GM13976 (cell line): ENCODE measurements around the gene NLE1.

Experiments
- DNase-seq: peaks from one replicate; pipeline ENCODE4 v3.0.0; 2012; ENCODE audit warnings: low spot score
- CTCF ChIP-seq: IDR thresholded peaks from 2 replicates; pipeline ENCODE4 v1.5.1; 2012; ENCODE audit warnings: borderline replicate concordance, mild to moderate bottlenecking; ENCODE audit not compliant: insufficient read depth; ENCODE audit errors: extremely low read depth, missing control alignments, control extremely low read depth
- in situ Hi-C: fragments of 300-500 bp; cut with MboI; formaldehyde crosslinking; loops from one replicate; pipeline ENCODE4 v1.12.0; 2022; ENCODE audit warnings: low sequenced_read_pairs, mixed read lengths, inconsistent platforms; ENCODE audit not compliant: unreplicated experiment

Gene NLE1

DNA sequence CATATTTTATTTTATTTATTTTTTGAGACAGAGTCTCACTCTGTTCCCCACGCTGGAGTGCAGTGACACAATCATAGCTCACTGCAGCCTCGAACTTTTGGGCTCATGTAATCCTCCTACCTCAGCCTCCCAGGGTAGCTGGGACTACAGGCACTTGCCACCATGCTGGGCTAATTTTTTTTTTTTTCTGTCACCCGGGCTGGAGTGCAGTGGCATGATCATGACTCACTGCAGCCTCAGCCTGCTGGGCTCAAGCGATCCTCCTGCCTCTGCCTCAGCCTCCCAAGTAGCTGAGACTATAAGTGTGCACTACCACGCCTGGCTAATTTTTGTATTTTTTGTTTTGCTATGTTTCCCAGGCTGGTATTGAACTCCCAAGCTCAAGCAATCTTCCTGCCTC, 22.6 kb upstream of the NLE1 start:
- no peak for DNase-seq
- in situ Hi-C loops, result loop anchor here (25.0 kb wide), 1 partner anchor 573 kb away; the partner anchor contains the start of gene RASL10B
- no peak for TF ChIP-seq CTCF

- no peak for TF ChIP-seq CTCF
- DNase-seq, result no peak
- in situ Hi-C loops, result loop anchor here (25.0 kb wide), 1 partner anchor 573 kb away; the partner anchor contains the start of gene RASL10B
These were observed 21.8 kb upstream of the NLE1 start for GRCh38 chr17:35163886-35164285.

GRCh38 chr17:35162755-35163154, 20.7 kb upstream of the NLE1 start:
- in situ Hi-C loops, result loop anchor here (25.0 kb wide), 1 partner anchor 575 kb away; the partner anchor contains the start of gene RASL10B
- no peak for DNase-seq
- TF ChIP-seq CTCF, result no peak

GRCh38 chr17:35161281-35161761, 19.2 kb upstream of the NLE1 start:
- in situ Hi-C loops, result loop anchor here (25.0 kb wide), 1 partner anchor 576 kb away; the partner anchor contains the start of gene RASL10B
- DNase-seq, result no peak

DNA sequence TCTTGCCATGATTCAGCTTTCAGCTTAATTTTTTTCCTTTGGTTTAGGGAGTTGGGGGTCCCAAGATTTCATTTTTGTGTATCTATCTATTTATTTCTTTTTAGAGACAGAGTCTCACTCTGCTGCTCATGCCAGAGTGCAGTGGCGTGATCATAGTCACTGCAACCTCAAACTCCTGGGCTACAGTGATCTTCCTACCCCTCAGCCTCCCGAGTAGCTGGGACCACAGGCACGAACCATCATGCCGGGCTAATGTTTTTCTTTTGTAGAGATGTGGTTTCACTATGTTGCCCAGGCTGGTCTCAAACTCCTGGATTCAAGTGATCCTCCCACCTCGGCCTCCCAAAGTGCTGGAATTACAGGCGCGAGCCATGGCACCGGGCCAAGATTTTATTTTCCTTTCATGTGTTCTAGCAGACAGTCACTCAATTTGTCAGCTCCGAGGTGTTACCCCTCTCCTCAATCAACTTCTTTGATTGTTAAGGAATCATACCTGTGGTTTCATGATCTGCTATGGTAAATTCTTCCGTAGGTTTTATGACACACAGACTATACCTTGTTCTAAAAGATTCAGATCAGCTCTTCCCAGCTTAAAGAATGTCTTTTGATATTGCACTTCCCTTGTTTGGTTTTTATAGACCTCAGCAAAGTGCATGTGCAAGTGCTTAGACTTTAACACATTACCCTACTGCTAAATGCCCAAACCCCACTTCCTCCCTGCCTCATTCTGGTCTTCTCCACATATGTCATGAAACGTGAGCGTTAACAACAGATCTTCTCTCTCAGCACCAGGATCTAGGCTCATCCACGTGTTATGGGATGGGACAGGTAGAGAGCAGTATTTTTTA, 18.5 kb upstream of the NLE1 start:
- DNase-seq, result no peak
- in situ Hi-C loops, result loop anchor here (25.0 kb wide), 1 partner anchor 577 kb away; the partner anchor contains the start of gene RASL10B
- TF ChIP-seq CTCF, result no peak

More at GRCh38 chr17:35161281-35161761, 19.2 kb upstream of the NLE1 start:
- TF ChIP-seq CTCF, result no peak

GRCh38 chr17:35159940-35160339, 17.8 kb upstream of the NLE1 start:
- in situ Hi-C loops, result loop anchor here (25.0 kb wide), 1 partner anchor 577 kb away; the partner anchor contains the start of gene RASL10B
- DNase-seq, result no peak
- TF ChIP-seq CTCF, result no peak
